Measurements from ENCODE around the gene CFAP99. TPM values are rescaled to one million over a fixed set of nuclear protein-coding genes. Genes with fewer than 3 reads are reported as not detected.

The CFAP99 gene
- total and polyA plus RNA-seq, 2 experiments from 2014 or later: not detected

DNA sequence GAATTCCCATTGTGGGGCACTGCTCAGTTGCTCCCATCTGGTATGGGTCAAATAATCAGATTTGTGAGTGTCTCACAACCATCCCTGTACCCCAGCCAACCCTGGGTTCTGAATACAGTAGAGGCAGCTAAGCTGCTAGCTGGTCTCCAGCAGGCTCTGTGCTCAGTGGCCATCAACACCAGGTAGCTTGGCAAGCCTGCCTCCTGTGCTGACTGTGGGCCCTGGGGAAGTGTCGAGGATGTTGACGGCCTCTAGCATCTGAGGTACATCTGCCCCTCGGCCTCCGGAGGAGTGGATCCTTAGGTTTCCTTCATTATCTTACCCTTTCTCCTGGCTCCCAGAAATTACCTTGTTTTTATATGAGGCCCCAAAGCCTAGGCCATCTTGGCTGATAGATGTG, 63.4 kb downstream of the CFAP99 start (continued):
- TF ChIP-seq, protein P1, sequence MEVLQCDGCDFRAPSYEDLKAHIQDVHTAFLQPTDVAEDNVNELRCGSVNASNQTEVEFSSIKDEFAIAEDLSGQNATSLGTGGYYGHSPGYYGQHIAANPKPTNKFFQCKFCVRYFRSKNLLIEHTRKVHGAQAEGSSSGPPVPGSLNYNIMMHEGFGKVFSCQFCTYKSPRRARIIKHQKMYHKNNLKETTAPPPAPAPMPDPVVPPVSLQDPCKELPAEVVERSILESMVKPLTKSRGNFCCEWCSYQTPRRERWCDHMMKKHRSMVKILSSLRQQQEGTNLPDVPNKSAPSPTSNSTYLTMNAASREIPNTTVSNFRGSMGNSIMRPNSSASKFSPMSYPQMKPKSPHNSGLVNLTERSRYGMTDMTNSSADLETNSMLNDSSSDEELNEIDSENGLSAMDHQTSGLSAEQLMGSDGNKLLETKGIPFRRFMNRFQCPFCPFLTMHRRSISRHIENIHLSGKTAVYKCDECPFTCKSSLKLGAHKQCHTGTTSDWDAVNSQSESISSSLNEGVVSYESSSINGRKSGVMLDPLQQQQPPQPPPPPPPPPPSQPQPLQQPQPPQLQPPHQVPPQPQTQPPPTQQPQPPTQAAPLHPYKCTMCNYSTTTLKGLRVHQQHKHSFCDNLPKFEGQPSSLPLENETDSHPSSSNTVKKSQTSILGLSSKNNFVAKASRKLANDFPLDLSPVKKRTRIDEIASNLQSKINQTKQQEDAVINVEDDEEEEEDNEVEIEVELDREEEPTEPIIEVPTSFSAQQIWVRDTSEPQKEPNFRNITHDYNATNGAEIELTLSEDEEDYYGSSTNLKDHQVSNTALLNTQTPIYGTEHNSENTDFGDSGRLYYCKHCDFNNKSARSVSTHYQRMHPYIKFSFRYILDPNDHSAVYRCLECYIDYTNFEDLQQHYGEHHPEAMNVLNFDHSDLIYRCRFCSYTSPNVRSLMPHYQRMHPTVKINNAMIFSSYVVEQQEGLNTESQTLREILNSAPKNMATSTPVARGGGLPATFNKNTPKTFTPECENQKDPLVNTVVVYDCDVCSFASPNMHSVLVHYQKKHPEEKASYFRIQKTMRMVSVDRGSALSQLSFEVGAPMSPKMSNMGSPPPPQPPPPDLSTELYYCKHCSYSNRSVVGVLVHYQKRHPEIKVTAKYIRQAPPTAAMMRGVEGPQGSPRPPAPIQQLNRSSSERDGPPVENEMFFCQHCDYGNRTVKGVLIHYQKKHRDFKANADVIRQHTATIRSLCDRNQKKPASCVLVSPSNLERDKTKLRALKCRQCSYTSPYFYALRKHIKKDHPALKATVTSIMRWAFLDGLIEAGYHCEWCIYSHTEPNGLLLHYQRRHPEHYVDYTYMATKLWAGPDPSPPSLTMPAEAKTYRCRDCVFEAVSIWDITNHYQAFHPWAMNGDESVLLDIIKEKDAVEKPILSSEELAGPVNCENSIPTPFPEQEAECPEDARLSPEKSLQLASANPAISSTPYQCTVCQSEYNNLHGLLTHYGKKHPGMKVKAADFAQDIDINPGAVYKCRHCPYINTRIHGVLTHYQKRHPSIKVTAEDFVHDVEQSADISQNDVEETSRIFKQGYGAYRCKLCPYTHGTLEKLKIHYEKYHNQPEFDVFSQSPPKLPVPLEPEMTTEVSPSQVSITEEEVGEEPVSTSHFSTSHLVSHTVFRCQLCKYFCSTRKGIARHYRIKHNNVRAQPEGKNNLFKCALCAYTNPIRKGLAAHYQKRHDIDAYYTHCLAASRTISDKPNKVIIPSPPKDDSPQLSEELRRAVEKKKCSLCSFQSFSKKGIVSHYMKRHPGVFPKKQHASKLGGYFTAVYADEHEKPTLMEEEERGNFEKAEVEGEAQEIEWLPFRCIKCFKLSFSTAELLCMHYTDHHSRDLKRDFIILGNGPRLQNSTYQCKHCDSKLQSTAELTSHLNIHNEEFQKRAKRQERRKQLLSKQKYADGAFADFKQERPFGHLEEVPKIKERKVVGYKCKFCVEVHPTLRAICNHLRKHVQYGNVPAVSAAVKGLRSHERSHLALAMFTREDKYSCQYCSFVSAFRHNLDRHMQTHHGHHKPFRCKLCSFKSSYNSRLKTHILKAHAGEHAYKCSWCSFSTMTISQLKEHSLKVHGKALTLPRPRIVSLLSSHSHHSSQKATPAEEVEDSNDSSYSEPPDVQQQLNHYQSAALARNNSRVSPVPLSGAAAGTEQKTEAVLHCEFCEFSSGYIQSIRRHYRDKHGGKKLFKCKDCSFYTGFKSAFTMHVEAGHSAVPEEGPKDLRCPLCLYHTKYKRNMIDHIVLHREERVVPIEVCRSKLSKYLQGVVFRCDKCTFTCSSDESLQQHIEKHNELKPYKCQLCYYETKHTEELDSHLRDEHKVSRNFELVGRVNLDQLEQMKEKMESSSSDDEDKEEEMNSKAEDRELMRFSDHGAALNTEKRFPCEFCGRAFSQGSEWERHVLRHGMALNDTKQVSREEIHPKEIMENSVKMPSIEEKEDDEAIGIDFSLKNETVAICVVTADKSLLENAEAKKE (CRISPR knock-in tag; IDR thresholded peaks at IDR 0.05): no peak
- TF ChIP-seq STAT1 (IDR thresholded peaks at IDR 0.05; ENCODE audit: unreplicated experiment) (no peak), EZH2phosphoT487 (IDR thresholded peaks at IDR 0.05; ENCODE audit: unreplicated experiment) (no peak), CTCF (conservative IDR thresholded peaks at IDR 0.05; ENCODE audit: low read depth in 2 of 2) (no peak), ETS1 (IDR thresholded peaks at IDR 0.05) (no peak), EZH2 (IDR thresholded peaks at IDR 0.05; ENCODE audit: low read depth, unreplicated experiment) (no peak)

GRCh38 chr4:2482693-2483092, 63.9 kb downstream of the CFAP99 start:
- no peak for DNase-seq (ENCODE audit: low spot score)
- Histone ChIP-seq H3K9me2 (ENCODE audit: insufficient read depth) (no peaks in the 10 kb centered on the region), H2AFZ (no peak overlapping the region), H3K27me3 (ENCODE audit: insufficient read depth) (no peaks in the 10 kb centered on the region), H3K79me2 (replicated peaks; ENCODE audit: insufficient read depth) (peaks cover 100% of the 10 kb centered on the region), H3F3A (replicated peaks; ENCODE audit: low read depth) (peaks cover 6% of the 10 kb centered on the region; the same call in 1 of the 2 replicates), H3K4me2 (no peak overlapping the region), H3K27ac (ENCODE audit: low read depth) (peak overlapping the region; percentile 79), H4K20me1 (replicated peaks; ENCODE audit: insufficient read depth) (peaks cover 96% of the 10 kb centered on the region), H3K4me1 (ENCODE audit: insufficient read depth) (peaks cover 65% of the 10 kb centered on the region), H3K36me3 (ENCODE audit: insufficient read depth) (no peaks in the 10 kb centered on the region), H3K4me3 (no peak overlapping the region)
- Mint-ChIP-seq H3K36me3 (ENCODE audit: low read depth) (peaks cover under 1% of the 10 kb centered on the region; the same call in 2 of the 3 replicates), H3K9me3 (no peaks in the 10 kb centered on the region), H3K4me1 (peaks cover 74% of the 10 kb centered on the region), H3K4me3 (no peak overlapping the region), H3K27me3 (ENCODE audit: insufficient read depth, low read depth, poor library complexity) (peaks cover 4% of the 10 kb centered on the region), H3K27ac (no peak overlapping the region)
- ATAC-seq: no peak
- TF ChIP-seq POLR2AphosphoS5 (IDR thresholded peaks at IDR 0.05; ENCODE audit: low read depth): no peak
- no peak for TF ChIP-seq EZH2 (IDR thresholded peaks at IDR 0.05; ENCODE audit: low read depth, unreplicated experiment)
- TF ChIP-seq ETS1 (IDR thresholded peaks at IDR 0.05): no peak
- no peak for TF ChIP-seq CREB1 (CRISPR knock-in tag; IDR thresholded peaks at IDR 0.05; ENCODE audit: low read depth)
- no peak for TF ChIP-seq ZNF331 (CRISPR knock-in tag; IDR thresholded peaks at IDR 0.05; ENCODE audit: low read depth)
- TF ChIP-seq JUNB (IDR thresholded peaks at IDR 0.05; ENCODE audit: unreplicated experiment): no peak

All from GM23338 (cell line).